Ammon's horn (tissue), 1 donor: ENCODE results near the gene YARS1.
"Not testable (repeated sequence)": the region's sequence is repeated elsewhere in the genome, so short reads cannot be mapped to it uniquely, and the experiment has no call there.

ENCODE experiments used
- DNase-seq: peaks from one replicate; pipeline ENCODE4 v3.0.0-alpha.2; 2016; ENCODE audit warnings: low spot score

Gene YARS1

DNA sequence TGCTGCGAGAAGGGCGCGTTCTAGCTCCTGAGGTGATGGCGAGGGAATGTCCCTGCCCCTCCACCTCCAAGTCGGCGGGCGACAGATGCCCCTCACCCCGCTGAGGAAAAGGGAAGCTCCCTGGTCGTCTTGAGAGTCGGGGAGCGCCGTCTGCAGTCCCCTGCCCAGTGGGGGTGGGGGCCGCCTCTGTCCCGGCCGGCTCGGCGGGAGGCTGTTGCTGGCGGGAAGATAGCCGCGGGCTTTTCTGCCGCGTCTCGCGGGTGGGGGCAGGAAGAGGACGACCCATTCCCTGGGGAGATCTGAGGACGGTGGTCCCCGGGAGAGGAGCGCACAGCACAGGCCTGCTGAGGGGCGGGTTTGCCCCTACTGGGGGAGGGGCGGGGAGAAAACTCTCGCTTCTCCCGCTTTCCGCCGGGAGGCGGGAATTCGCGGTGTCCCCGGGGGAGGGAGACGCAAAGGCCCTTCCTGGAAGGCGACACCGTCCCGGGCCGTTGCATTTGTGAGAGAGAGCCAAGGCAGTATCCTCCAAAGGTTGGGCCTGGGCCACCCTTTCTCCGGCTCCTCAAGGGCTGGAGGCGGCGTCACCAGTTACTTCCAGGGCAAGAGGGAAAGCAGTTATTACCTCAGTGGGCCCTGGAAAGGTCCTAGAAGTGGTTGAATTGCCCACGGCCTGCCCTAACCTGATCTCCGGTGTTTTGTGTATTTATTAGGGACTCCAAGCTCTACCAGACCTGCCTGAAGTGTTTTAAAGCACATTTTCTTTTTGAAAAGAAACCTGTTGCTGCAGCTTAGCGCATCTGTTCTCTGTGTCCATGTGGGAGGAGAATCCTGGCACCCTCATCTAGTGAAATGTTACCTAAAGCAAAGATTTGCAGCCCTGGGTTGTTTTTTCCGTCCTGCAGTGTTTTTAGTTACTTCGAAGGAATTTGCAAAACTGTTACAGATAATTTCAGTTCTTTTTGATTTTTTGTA lies 943 bp upstream of the YARS1 start:
- peak; percentile 51 for DNase-seq

DNA sequence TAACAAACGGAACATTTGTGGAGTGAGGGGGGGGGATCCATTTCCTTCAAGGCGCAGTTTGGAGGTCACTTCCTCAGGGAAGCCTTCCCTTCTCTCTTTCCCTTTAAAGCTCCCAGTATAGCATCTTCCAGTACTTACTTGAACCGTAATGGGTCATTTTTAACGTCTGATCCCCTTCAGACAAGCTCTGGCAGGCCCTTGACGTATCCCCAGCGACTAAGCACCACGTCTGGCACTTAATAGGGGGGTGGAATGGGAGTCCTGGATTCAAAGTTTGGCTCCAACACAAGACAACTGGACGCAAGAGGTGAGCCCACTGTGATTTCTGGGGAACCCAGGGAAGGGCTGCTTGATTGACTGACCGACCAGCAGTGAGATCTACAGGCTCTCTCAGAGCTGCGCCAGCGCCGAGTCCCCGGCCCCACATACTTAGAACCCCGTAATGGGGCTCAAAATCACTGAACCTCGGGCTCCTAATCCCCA lies 441 bp downstream of the YARS1 start:
- DNase-seq, result peak; percentile 27

GRCh38 chr1:32813941-32814739 lies 3.0 kb downstream of the YARS1 start:
- no peak for DNase-seq

DNA sequence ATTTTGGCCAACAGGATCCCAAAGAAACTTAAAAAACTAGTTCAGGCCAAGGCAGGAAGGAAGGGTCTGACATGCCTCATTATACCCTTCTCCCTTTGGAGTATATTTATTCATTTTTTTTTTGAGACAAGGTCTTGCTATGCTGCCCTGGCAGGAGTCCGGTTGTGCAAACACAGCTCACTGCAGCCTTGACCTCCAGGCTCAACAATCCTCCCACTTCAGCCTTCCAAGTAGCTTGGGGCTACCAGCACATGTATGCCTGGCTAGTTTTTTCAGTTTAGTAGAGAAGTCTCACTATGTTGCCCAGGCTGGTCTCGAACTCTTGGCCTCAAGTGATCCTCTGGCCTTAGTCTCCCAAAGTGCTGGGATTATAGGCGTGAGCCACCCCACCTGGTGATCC lies 5.2 kb downstream of the YARS1 start:
- no peak for DNase-seq

GRCh38 chr1:32811265-32811664 lies 5.9 kb downstream of the YARS1 start:
- no peak for DNase-seq

DNA sequence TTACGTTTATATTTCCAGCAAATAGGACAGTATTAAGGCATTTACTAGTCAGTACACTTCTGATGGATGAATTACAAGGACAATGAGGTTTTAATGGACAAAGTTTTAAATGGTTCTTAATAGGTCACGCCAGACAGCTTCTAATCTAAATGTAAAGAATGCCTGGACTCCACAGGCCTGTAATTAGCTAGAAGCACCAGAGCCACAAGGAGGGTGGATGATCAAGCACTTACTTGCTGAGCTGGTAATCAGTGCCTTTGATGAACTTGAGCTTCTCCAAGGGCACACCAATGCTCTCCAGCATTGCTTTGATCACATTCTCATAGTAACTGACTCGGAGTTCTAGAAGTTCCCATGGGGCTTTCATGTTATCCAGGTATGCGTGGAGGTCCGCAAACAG lies 6.8 kb downstream of the YARS1 start:
- DNase-seq, result no peak

GRCh38 chr1:32808580-32808979 lies 8.6 kb downstream of the YARS1 start:
- no peak for DNase-seq

DNA sequence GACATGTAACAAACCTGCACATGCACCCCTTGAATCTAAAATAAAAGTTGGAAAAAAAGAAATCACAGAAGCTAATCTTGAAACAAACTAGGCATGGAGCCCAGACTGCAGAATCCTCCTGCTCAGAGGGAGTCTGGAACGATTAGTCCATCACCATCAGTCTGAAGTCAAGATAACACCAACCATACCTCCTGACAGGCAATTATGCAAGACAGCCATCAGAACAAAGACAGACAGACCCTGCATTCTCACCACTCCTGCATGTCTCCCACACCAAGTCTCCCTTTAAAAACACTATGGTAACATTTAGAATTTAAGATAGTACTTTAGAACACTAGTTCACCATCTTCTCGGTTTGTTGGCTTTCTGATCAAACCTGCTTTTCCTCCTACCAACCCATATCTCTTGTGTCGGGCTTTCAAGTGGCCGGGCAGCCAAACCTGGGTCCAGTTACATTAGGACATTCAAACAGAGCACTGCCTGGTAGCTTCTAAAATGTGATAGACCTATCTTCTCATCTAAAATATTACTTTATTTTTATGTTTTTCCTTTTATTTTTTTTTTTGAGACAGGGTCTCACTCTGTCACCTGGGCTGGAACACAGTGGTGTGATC lies 10.1 kb downstream of the YARS1 start:
- DNase-seq, result peak; percentile 18

DNA sequence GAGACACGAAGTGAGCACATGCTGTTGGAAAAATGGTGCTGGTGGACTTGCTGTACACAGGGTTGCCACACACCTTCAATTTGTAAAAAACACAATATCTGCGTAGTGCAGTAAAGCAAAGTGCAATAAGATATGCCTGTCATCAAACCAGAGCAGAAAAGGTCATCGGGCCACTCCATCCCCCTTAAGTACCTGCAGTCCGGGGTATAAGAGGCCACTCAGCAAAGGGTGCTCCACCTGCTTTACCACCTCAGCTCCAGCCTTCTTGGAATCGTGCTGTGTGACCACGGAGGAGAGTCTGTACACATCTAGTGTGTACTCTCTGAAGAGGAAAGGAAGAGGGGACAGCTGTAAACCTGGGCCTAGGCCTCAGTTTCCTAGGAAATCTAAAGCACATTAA lies 10.9 kb downstream of the YARS1 start:
- no peak for DNase-seq

DNA sequence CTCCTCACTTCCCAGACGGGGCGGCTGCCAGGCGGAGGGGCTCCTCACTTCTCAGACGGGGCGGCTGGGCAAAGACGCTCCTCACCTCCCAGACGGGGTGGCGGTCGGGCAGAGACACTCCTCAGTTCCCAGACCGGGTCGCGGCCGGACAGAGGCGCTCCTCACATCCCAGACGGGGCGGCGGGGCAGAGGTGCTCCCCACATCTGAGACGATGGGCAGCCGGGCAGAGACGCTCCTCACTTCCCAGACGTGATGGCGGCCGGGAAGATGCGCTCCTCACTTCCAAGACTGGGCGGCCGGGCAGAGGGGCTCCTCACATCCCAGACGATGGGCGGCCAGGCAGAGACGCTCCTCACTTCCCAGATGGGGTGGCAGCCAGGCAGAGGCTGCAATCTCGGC lies 12.7 kb downstream of the YARS1 start:
- not testable (repeated sequence) for DNase-seq

GRCh38 chr1:32801096-32801715 lies 16.0 kb downstream of the YARS1 start:
- no peak for DNase-seq

DNA sequence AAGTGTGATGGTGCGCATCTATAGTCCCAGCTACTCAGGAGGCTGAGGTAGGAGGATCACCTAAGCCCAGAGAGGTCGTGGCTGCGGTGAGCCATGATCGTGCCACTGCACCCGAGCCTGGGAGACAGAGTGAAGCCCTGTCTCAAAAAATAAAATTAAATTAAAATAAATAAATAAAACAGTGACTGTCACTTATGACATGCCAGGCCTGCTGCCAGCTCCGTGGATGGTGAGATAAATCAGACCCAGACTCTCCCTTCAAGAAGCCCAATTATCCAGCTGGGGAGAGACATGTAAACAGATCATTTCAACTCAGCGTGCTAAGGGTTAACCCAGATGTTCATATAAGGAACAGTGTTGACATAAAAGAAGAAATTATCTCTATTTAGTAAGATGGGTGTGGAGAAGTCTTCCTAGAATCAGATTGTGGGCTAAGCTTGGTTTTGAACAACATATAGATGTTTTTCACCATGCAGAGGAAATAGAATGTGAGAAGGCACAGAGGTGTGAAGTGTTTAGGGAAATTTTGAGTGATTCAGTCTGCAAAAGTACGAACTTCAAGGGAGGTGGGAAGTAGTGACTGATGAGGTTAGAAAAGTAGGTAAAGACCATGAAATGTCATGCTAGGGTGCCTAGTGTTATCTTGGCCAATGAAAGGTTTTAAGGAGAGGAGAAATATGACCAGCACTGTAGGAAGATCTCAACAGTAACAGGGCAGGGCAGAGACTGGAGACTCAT lies 18.3 kb downstream of the YARS1 start:
- no peak for DNase-seq

- no peak for DNase-seq
These were observed 19.0 kb downstream of the YARS1 start for GRCh38 chr1:32798191-32798590.

DNA sequence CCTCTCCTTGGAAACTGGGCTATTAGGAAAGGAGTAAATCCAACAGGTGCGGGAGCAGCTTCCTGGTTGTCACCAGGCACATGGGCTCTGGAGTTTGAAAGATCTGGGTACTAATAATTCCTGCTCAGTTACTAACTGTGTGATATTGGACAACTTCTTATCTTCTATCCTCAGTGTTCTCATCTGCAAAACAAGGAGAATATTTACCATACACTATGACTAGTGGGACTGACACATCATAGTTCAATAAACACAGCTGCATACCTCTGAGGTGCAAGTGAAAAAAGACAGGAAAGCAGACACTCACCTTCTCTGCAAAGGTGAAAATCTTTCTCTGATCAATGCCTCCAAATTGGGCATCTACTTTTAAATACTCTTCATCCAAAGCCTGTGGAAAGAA lies 19.7 kb downstream of the YARS1 start:
- no peak for DNase-seq

- not testable (repeated sequence) for DNase-seq
These were observed 21.4 kb downstream of the YARS1 start for GRCh38 chr1:32795763-32796162.

GRCh38 chr1:32791881-32792280 lies 25.3 kb downstream of the YARS1 start:
- DNase-seq, result no peak

DNA sequence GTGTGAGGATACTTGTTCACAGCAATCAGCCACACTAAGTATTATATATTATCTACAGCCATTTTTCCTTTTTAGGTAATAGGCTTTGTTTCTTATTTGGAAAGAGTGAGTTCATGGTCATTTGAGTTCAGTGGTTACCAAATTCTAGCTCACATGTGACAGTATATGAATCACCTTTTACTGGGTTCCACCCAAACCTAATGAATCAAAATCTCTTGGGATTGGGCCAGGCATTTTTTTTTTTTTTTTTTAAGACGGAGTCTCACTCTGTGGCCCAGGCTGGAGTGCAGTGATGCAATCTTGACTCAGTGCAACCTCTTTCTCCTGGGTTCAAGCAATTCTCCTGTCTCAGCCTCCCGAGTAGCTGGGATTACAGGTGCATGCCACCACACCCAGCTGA lies 27.8 kb downstream of the YARS1 start:
- DNase-seq, result not testable (repeated sequence)

- DNase-seq, result no peak
These were observed 30.3 kb downstream of the YARS1 start for GRCh38 chr1:32786856-32787255.

GRCh38 chr1:32784817-32785216 lies 32.3 kb downstream of the YARS1 start:
- DNase-seq, result no peak

GRCh38 chr1:32783851-32784250 lies 33.3 kb downstream of the YARS1 start:
- no peak for DNase-seq

GRCh38 chr1:32782086-32782485 lies 35.1 kb downstream of the YARS1 start:
- no peak for DNase-seq
